Measurements from ENCODE around the gene THSD7B. TPM values are rescaled to one million over a fixed set of nuclear protein-coding genes. Genes with fewer than 3 reads are reported as not detected.
"Not testable (repeated sequence)": the region's sequence is repeated elsewhere in the genome, so short reads cannot be mapped to it uniquely, and the experiment has no call there.

The THSD7B gene
- total RNA-seq, 1 experiment from 2014 or later = 0.28 TPM

- Histone ChIP-seq H3K27me3 (ENCODE audit: control insufficient read depth, insufficient read depth, low read length) (no peaks in the 10 kb centered on the region), H3K4me3 (ENCODE audit: insufficient read depth, low read depth, low read length) (no peak overlapping the region), H3K36me3 (replicated peaks; ENCODE audit: control insufficient read depth, insufficient read depth, low read length) (no peaks in the 10 kb centered on the region)
- no peak for DNase-seq
Measured at GRCh38 chr2:137525641-137526190, 760.4 kb downstream of the THSD7B start.

DNA sequence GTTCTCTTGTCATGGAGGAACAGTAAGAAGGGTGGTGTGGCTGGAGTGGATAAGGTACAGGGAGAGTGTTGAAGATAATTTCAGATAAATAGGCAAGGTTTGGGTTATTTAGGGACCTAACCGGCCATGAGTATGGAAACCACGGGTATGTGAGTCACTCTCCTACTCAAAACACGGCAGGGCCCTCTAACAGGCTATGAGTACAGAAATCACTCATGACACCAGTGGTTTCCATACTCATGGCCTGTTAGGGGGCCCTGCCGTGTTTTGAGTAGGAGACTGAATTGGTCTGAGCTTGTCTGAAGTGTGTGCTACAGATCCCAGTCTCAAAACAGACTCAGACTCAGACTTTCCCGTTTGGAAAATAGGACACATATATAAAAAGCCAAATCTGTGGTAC, 770.6 kb downstream of the THSD7B start:
- Histone ChIP-seq H3K4me3 (ENCODE audit: insufficient read depth, low read depth, low read length) (no peak overlapping the region), H3K36me3 (replicated peaks; ENCODE audit: control insufficient read depth, insufficient read depth, low read length) (no peaks in the 10 kb centered on the region), H3K27me3 (ENCODE audit: control insufficient read depth, insufficient read depth, low read length) (no peaks in the 10 kb centered on the region)
- no peak for DNase-seq

DNA sequence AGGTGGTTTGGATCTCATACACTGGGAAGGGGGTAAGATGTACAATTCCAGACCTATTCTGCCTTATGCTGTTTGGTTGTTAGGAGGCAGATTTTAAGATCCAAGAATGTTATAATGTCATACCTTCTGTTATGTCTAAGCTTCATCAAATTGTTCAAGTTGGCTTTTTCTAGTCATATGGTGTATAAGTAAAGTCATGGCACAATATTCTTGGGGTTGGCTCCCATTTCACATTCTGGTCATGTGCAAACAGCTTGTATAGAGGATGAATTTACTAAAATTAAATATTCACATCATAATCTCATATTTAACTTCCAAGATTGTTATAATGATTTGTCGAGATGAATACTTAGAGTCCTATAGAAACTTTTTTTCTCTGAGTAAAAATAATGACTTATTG, 774.0 kb downstream of the THSD7B start:
- no peaks in the 10 kb centered on the region for H3K36me3 ChIP-seq (replicated peaks; ENCODE audit: control insufficient read depth, insufficient read depth, low read length)
- H3K4me3 ChIP-seq (ENCODE audit: insufficient read depth, low read depth, low read length) = no peak overlapping the region
- DNase-seq = no peak
- H3K27me3 ChIP-seq (ENCODE audit: control insufficient read depth, insufficient read depth, low read length) = no peaks in the 10 kb centered on the region

DNA sequence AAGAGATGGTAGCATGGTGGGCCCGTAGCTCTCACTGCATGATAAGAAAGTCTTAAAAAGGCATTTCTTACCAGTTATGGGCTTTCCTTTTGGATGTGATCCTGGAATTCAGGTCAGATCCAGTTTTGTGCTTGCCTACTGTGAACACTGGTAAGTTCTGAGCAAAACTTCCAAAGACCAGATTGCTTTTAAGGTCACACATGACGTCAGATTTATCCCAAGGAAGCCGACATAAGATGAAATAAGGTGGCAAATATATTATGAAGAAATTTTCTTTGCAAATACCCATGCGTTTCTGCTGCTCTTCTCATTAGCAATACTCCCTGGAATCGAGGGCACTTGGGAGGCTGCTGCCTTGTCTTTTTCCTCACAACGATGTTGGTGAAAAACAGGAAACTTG, 782.5 kb downstream of the THSD7B start:
- DNase-seq = no peak
- no peak overlapping the region for H3K4me3 ChIP-seq (ENCODE audit: insufficient read depth, low read depth, low read length)
- no peaks in the 10 kb centered on the region for H3K27me3 ChIP-seq (ENCODE audit: control insufficient read depth, insufficient read depth, low read length)
- no peaks in the 10 kb centered on the region for H3K36me3 ChIP-seq (replicated peaks; ENCODE audit: control insufficient read depth, insufficient read depth, low read length)

DNA sequence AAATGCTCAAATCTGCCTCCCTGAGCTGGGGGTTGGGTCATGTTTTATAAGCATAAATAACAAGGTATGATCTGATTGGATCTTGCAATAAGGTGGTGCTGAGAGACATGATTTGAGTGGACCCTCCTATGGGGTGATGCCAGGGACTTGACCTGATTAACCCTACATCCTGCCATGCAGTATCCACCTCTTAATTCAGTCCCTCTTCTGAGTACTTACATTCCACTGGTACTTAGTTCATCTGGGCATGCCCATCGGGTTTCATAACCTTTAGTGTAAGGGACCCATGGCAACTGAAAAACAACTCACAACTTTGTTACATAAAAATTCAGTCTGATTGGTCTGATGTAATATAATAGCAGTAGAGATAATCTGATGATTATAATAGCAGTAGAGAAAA, 801.0 kb downstream of the THSD7B start:
- no peak for DNase-seq
- Histone ChIP-seq H3K36me3 (replicated peaks; ENCODE audit: control insufficient read depth, insufficient read depth, low read length) (no peaks in the 10 kb centered on the region), H3K4me3 (ENCODE audit: insufficient read depth, low read depth, low read length) (no peak overlapping the region), H3K27me3 (ENCODE audit: control insufficient read depth, insufficient read depth, low read length) (no peaks in the 10 kb centered on the region)

DNA sequence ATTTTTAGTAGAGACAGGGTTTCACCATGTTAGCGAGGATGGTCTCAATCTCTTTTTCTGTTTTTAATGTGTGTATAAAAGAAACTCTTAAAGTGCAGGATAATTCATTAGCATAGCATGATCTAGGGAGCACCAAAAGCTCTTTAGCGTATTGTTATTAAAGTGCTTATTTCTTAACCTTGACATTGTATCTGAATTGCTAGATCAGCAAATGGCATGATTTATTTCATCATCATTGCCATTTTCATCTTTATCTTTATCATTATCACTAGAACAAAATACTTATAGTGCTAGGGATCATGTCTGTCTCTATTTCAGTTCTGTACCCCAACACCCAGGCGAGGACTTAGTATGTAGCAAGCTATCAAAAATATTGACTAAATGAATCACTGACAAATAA, 805.1 kb downstream of the THSD7B start:
- Histone ChIP-seq H3K4me3 (ENCODE audit: insufficient read depth, low read depth, low read length) (no peak overlapping the region), H3K36me3 (replicated peaks; ENCODE audit: control insufficient read depth, insufficient read depth, low read length) (no peaks in the 10 kb centered on the region), H3K27me3 (ENCODE audit: control insufficient read depth, insufficient read depth, low read length) (no peaks in the 10 kb centered on the region)
- DNase-seq = no peak

DNA sequence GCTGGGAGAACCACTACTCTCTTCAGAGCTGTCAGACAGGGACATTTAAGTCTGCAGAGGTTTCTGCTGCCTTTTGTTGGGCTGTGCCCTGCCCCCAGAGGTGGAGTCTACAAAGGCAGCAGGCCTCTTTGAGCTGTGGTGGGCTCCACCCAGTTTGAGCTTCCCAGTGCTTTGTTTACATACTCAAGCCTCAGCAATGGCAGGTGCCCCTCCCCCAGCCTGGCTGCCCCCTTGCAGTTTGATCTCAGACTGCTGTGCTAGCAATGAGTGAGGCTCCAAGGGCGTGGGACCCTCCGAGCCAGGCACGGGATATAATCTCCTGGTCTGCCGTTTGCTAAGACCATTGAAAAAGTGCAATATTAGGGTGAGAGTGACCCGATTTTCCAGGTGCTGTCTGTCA, 822.5 kb downstream of the THSD7B start:
- not testable (repeated sequence) for H3K4me3 ChIP-seq (ENCODE audit: insufficient read depth, low read depth, low read length); H3K27me3 ChIP-seq (ENCODE audit: control insufficient read depth, insufficient read depth, low read length); DNase-seq; H3K36me3 ChIP-seq (replicated peaks; ENCODE audit: control insufficient read depth, insufficient read depth, low read length)

DNA sequence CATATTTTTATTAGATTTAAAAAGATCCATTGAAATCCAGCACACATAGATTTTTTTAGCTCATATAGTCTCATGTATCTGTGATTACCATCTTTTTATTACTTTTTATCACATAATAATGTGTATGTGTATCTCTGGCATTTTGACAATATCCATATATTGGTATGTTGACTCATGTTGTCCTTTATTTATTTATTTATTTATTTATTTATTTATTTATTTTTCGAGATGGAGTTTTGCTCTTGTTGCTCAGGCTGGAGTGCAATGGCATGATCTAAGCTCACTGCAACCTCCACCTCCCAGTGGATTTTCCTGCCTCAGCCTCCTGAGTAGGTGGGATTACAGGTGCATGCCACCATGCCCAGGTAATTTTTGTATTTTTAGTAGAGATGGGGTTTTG, 823.2 kb downstream of the THSD7B start:
- not testable (repeated sequence) for H3K36me3 ChIP-seq (replicated peaks; ENCODE audit: control insufficient read depth, insufficient read depth, low read length); DNase-seq

GRCh38 chr2:137590102-137590501, 824.8 kb downstream of the THSD7B start:
- DNase-seq = no peak
- Histone ChIP-seq H3K36me3 (replicated peaks; ENCODE audit: control insufficient read depth, insufficient read depth, low read length) (no peaks in the 10 kb centered on the region), H3K4me3 (ENCODE audit: insufficient read depth, low read depth, low read length) (no peak overlapping the region)

More for the DNA sequence above, 823.2 kb downstream of the THSD7B start:
- H3K4me3 ChIP-seq (ENCODE audit: insufficient read depth, low read depth, low read length); H3K27me3 ChIP-seq (ENCODE audit: control insufficient read depth, insufficient read depth, low read length): not testable (repeated sequence)

DNA sequence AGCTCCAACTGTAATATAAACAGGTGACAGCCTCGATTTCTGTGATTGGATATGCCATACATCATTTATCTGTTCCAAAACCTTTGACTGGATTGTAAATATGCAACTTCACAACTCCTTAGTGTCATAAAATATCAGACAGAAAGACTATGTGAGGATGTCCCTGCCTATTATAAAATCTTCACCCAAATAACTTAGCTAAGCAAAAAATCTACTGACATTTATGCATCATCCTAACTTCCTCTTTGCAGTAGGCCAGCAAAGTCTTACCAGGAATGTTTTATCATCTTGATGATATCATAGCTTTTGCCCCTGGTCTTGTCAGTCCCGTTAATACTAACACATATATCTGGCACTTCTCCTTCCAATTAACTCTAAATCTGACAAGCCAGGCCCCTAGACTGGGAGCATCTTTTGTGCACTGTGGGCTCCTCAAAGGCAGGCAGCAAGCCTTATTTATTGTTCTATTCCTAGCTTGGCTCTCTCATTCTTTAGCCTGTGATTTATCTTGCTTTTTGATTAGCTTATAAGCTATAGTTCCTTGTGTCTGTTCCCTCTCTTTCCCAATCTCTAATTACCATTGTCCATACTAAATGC, 842.5 kb downstream of the THSD7B start:
- H3K27me3 ChIP-seq (ENCODE audit: control insufficient read depth, insufficient read depth, low read length) = no peaks in the 10 kb centered on the region
- H3K4me3 ChIP-seq (ENCODE audit: insufficient read depth, low read depth, low read length) = no peak overlapping the region
- no peaks in the 10 kb centered on the region for H3K36me3 ChIP-seq (replicated peaks; ENCODE audit: control insufficient read depth, insufficient read depth, low read length)
- DNase-seq = no peak

More at GRCh38 chr2:137590102-137590501, 824.8 kb downstream of the THSD7B start:
- H3K27me3 ChIP-seq (ENCODE audit: control insufficient read depth, insufficient read depth, low read length) = no peaks in the 10 kb centered on the region

- no peaks in the 10 kb centered on the region for H3K27me3 ChIP-seq (ENCODE audit: control insufficient read depth, insufficient read depth, low read length)
- DNase-seq = no peak
- H3K36me3 ChIP-seq (replicated peaks; ENCODE audit: control insufficient read depth, insufficient read depth, low read length) = no peaks in the 10 kb centered on the region
- no peak overlapping the region for H3K4me3 ChIP-seq (ENCODE audit: insufficient read depth, low read depth, low read length)
Measured at GRCh38 chr2:137638932-137639331, 873.6 kb downstream of the THSD7B start.

GRCh38 chr2:137644731-137645130, 879.4 kb downstream of the THSD7B start:
- Histone ChIP-seq H3K36me3 (replicated peaks; ENCODE audit: control insufficient read depth, insufficient read depth, low read length) (no peaks in the 10 kb centered on the region), H3K4me3 (ENCODE audit: insufficient read depth, low read depth, low read length) (no peak overlapping the region), H3K27me3 (ENCODE audit: control insufficient read depth, insufficient read depth, low read length) (no peaks in the 10 kb centered on the region)
- DNase-seq = no peak

DNA sequence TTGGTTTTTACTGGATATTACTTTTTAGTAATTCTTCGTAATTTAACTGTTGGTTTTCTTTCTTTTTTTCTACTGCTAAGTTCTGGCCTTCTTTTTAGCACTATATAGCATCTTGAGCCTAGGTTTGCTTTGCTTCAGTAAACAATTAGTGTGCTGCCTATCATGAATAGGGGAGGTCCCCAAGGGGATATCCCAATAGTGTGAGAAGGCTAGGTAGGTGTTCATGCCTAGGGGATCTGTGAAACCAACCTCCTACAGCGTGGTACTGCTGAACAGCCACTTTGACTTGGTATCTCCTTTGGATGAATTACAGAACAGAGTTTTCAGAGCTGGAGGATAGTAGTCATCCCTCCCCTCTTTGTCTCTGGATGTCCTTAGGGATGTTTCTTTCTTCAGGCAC, 888.7 kb downstream of the THSD7B start:
- no peak for DNase-seq
- Histone ChIP-seq H3K4me3 (ENCODE audit: insufficient read depth, low read depth, low read length) (no peak overlapping the region), H3K27me3 (ENCODE audit: control insufficient read depth, insufficient read depth, low read length) (no peaks in the 10 kb centered on the region), H3K36me3 (replicated peaks; ENCODE audit: control insufficient read depth, insufficient read depth, low read length) (no peaks in the 10 kb centered on the region)

DNA sequence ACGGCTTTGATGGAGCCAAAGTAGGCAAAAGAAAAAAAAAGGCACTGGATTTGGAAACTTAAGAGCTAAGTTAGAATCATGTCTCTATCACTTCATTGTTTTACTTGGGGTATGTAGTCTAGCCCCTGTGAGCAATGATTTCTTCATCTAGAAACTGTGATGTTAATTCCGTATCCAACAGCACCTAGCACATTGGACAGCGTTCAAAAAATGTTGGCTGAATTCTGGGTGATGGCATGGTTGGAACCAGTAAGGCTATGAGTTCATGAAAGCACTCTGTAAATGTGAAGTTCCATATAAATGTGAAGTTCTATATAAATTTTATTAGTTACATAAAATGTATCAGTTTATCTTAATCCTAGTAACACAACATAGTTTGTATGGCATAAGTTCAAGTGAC, 890.5 kb downstream of the THSD7B start:
- Histone ChIP-seq H3K27me3 (ENCODE audit: control insufficient read depth, insufficient read depth, low read length) (no peaks in the 10 kb centered on the region), H3K36me3 (replicated peaks; ENCODE audit: control insufficient read depth, insufficient read depth, low read length) (no peaks in the 10 kb centered on the region), H3K4me3 (ENCODE audit: insufficient read depth, low read depth, low read length) (no peak overlapping the region)
- DNase-seq = no peak

- H3K4me3 ChIP-seq (ENCODE audit: insufficient read depth, low read depth, low read length) = no peak overlapping the region
- no peaks in the 10 kb centered on the region for H3K36me3 ChIP-seq (replicated peaks; ENCODE audit: control insufficient read depth, insufficient read depth, low read length)
- no peak for DNase-seq
- H3K27me3 ChIP-seq (ENCODE audit: control insufficient read depth, insufficient read depth, low read length) = no peaks in the 10 kb centered on the region
Measured at GRCh38 chr2:137658433-137658832, 893.1 kb downstream of the THSD7B start.

GRCh38 chr2:137659616-137660015, 894.3 kb downstream of the THSD7B start:
- no peaks in the 10 kb centered on the region for H3K27me3 ChIP-seq (ENCODE audit: control insufficient read depth, insufficient read depth, low read length)
- no peaks in the 10 kb centered on the region for H3K36me3 ChIP-seq (replicated peaks; ENCODE audit: control insufficient read depth, insufficient read depth, low read length)
- DNase-seq = no peak
- H3K4me3 ChIP-seq (ENCODE audit: insufficient read depth, low read depth, low read length) = no peak overlapping the region

Data from H7 (cell line).